NCI-H2081 treated with DMSO at 0.1 percent for 48 hours (cell line): ENCODE measurements around the gene ASCC3.
"Not testable (repeated sequence)": the region's sequence is repeated elsewhere in the genome, so short reads cannot be mapped to it uniquely, and the experiment has no call there.

ENCODE experiments used
- DNase-seq: peaks from one replicate; lab custom pipeline; 2025; lab: John Stamatoyannopoulos, UW

ASCC3 gene

GRCh38 chr6:100808638-100809275, 72.4 kb downstream of the ASCC3 start:
- no peak for DNase-seq

- no peak for DNase-seq
Measured at GRCh38 chr6:100806296-100806695, 74.8 kb downstream of the ASCC3 start.

- DNase-seq: no peak
Measured at GRCh38 chr6:100803264-100804045, 77.7 kb downstream of the ASCC3 start.

GRCh38 chr6:100801036-100801435, 80.1 kb downstream of the ASCC3 start:
- no peak for DNase-seq

GRCh38 chr6:100796049-100796823, 84.9 kb downstream of the ASCC3 start:
- no peak for DNase-seq

GRCh38 chr6:100790084-100790483, 91.0 kb downstream of the ASCC3 start:
- no peak for DNase-seq

- DNase-seq: no peak
Measured at GRCh38 chr6:100785982-100786381, 95.1 kb downstream of the ASCC3 start.

- DNase-seq: no peak
Measured at GRCh38 chr6:100780648-100781047, 100.5 kb downstream of the ASCC3 start.

GRCh38 chr6:100775667-100776066, 105.5 kb downstream of the ASCC3 start:
- no peak for DNase-seq

GRCh38 chr6:100774681-100775080, 106.4 kb downstream of the ASCC3 start:
- DNase-seq: no peak

- DNase-seq: no peak
Measured at GRCh38 chr6:100768816-100769351, 112.2 kb downstream of the ASCC3 start.

- no peak for DNase-seq
Measured at GRCh38 chr6:100763617-100764241, 117.4 kb downstream of the ASCC3 start.

GRCh38 chr6:100761841-100762240, 119.3 kb downstream of the ASCC3 start:
- no peak for DNase-seq

- DNase-seq: not testable (repeated sequence)
Measured at GRCh38 chr6:100758386-100758785, 122.7 kb downstream of the ASCC3 start.

- DNase-seq: no peak
Measured at GRCh38 chr6:100753421-100753820, 127.7 kb downstream of the ASCC3 start.

- no peak for DNase-seq
Measured at GRCh38 chr6:100751590-100751989, 129.5 kb downstream of the ASCC3 start.

GRCh38 chr6:100745419-100746041, 135.6 kb downstream of the ASCC3 start:
- no peak for DNase-seq

- DNase-seq: no peak
Measured at GRCh38 chr6:100740439-100740838, 140.7 kb downstream of the ASCC3 start.

GRCh38 chr6:100737720-100738119, 143.4 kb downstream of the ASCC3 start:
- not testable (repeated sequence) for DNase-seq

GRCh38 chr6:100731411-100731810, 149.7 kb downstream of the ASCC3 start:
- no peak for DNase-seq
